Measurements from ENCODE around the gene LUC7L.
"Not testable (repeated sequence)": the region's sequence is repeated elsewhere in the genome, so short reads cannot be mapped to it uniquely, and the experiment has no call there.

The LUC7L gene

DNA sequence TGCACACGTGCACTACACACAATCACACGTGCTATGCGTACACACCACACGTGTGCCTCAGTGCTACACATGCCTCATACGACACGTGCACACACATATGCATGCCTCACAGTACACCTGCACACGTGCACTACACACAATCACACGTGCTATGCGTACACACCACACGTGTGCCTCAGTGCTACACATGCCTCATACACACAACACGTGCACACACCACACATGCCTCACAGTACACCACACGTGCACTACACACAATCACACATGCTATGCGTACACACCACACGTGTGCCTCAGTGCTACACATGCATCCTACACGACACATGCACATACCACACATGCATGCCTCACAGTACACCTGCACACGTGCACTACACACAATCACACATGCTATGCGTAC lies 38.3 kb upstream of the LUC7L start:
- not testable (repeated sequence) for H3K36me3 Mint-ChIP-seq; DNase-seq (ENCODE audit: low spot score in 2 of 2); H3K4me3 Mint-ChIP-seq; H3K27me3 Mint-ChIP-seq; ATAC-seq (ENCODE audit: low read depth); H3K4me1 Mint-ChIP-seq; H3K9me3 Mint-ChIP-seq; H3K27ac Mint-ChIP-seq

DNA sequence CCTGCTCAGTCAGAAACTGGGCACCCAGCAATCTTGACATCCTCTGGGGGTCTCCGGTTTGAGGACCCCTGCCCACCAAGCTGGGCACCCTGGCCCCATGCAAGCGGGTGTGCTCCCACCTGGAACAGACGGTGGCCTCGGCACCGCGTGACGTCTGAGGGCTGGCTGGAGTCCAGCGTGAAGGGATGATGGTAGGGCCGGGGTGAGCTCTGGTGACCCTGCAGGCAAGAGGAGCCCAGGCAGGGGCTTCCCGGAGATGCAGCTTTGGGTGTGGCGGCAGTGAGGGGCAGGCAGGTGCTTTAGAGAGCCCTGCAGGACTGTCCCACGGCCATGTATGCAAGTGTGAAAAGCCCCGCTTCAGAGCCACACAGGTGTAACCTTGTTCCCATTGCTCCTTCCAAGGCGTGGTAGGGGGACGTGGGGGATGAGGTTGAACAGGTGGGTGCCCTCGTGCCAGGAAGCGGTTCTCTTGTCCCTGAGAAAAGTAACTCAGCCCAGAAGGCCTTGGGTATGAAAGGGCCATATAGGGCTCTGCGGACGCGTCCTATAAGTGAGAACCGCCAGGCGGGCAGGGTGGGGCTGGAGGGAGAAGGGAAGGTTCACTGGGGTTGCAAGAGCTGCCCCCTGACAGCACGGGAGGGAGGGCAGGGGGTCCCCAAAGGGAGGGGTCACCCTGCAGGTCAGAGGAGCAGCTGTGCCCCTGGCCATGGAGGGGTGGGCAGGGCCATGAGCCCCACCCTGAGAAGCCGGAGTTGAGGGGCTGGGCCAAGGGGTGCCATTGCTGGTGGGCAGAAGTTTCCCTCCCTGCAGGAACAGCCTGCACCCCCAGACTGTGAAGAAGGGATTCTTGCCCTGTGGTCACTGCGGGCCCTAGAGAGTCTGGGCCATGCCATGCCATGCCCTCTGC lies 37.3 kb upstream of the LUC7L start:
- Mint-ChIP-seq H3K4me3 (no peak overlapping the region), H3K4me1 (peaks cover 5% of the 10 kb centered on the region)
- no peak for ATAC-seq (ENCODE audit: low read depth)

DNA sequence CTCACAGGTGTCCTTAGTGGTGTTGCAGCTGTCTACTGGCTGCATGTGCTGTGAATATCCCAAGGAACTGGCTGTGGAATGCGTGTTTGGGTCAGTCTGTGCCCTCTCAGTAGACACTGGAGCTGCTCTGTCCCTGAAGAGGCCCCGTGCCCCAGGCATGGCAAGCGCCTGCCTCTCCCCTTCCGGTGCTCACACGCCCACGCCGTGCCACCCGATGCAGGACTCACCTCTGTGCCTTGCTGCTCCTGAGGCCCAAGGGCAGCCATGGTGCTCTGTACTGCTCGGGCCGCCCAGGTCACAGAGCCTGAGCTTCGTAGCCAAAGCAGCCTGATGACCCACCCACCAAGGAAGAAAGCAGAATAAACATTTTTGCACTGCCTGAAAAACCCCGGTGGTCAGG lies 36.5 kb upstream of the LUC7L start:
- Mint-ChIP-seq H3K27me3 (no peaks in the 10 kb centered on the region), H3K36me3 (peaks cover 10% of the 10 kb centered on the region), H3K27ac (no peak overlapping the region), H3K4me1 (peaks cover 5% of the 10 kb centered on the region), H3K9me3 (no peaks in the 10 kb centered on the region), H3K4me3 (no peak overlapping the region)
- ATAC-seq (ENCODE audit: low read depth) (no peak), DNase-seq (ENCODE audit: low spot score in 2 of 2) (no peak)

More for the DNA sequence above, 37.3 kb upstream of the LUC7L start:
- no peak overlapping the region for H3K27ac Mint-ChIP-seq
- H3K27me3 Mint-ChIP-seq, result no peaks in the 10 kb centered on the region
- H3K36me3 Mint-ChIP-seq, result peaks cover 9% of the 10 kb centered on the region
- DNase-seq (ENCODE audit: low spot score in 2 of 2), result no peak
- H3K9me3 Mint-ChIP-seq, result no peaks in the 10 kb centered on the region

DNA sequence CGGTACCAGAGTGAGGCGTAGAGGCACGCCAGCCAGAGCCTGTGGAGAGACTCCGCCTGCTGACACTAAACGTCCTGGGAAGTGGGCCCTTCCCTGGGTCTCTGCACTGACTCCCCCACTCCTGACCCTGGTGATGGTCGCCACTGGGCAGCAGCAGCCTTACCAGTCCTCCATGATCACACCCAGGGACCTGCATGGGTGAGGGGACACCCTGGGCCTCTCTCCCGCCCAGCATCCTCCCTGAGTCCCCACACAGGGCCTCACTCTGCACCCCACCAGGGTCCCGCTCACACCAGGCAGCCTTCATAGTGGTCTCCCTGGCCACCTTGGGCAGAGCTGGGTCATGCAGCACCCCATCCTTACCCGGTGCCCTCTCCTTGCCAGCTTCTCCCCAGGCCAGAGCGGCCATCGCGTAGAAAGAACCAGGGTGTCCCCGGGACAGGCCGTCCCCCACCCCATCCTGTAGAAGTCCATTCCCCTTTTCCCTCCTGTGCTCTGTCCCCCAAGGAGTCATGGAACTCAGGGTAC lies 35.8 kb upstream of the LUC7L start:
- no peak overlapping the region for H3K27ac Mint-ChIP-seq
- H3K36me3 Mint-ChIP-seq, result peaks cover 12% of the 10 kb centered on the region
- no peaks in the 10 kb centered on the region for H3K9me3 Mint-ChIP-seq
- H3K4me1 Mint-ChIP-seq, result peaks cover 5% of the 10 kb centered on the region
- DNase-seq (ENCODE audit: low spot score in 2 of 2) (no peak), ATAC-seq (ENCODE audit: low read depth) (no peak)
- H3K27me3 Mint-ChIP-seq, result no peaks in the 10 kb centered on the region
- no peak overlapping the region for H3K4me3 Mint-ChIP-seq

DNA sequence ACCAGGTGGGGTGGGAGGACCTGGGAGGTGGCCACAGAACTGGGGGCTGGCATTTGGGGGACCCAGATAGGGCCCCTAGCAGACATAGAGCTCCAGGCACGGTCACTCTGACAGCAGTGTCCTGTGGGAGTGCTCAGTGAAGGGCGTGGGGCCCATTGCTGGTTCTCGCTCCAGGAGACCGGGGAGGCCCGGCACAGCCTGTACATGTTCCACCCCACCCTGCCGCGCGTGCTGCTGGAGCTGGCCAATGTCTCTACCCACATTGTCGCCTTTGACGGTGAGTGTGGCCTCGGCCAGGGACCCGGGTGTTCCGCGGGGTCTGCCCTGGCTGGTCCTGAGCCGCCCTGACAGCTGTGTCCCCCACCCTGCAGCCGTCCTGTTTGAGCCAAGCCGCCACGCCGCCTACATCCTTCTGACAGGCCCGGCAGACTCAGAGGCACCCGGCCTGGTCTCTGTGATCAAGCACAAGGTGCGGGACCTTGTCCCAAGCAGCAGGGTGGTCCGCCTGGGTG lies 35.2 kb upstream of the LUC7L start:
- ATAC-seq (ENCODE audit: low read depth) (no peak), DNase-seq (ENCODE audit: low spot score in 2 of 2) (no peak)
- H3K4me1 Mint-ChIP-seq, result peaks cover 5% of the 10 kb centered on the region
- no peak overlapping the region for H3K4me3 Mint-ChIP-seq
- H3K27ac Mint-ChIP-seq, result no peak overlapping the region
- no peaks in the 10 kb centered on the region for H3K27me3 Mint-ChIP-seq
- H3K36me3 Mint-ChIP-seq, result peaks cover 12% of the 10 kb centered on the region
- no peaks in the 10 kb centered on the region for H3K9me3 Mint-ChIP-seq

DNA sequence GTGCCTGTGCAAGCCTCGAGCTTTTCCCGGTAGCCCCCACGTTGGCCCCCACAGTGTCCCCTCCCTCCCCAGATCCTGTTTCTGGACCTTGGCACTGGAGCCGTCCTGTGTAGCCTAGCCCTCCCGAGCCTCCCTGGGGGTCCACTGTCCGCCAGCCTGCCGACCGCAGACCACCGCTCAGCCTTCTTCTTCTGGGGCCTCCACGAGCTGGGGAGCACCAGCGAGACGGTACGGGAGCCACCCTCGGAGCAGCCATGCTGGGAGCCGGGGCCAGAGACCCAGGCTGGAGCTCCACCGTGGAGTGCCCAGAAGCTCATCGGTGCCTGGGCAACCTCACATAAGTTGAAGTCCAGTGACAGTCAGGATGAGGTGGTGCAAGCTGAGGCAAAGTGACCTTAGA lies 34.7 kb upstream of the LUC7L start:
- ATAC-seq (ENCODE audit: low read depth), result no peak
- Mint-ChIP-seq H3K27ac (no peak overlapping the region), H3K36me3 (peaks cover 12% of the 10 kb centered on the region), H3K9me3 (no peaks in the 10 kb centered on the region), H3K4me3 (no peak overlapping the region), H3K27me3 (no peaks in the 10 kb centered on the region), H3K4me1 (peaks cover 5% of the 10 kb centered on the region)
- no peak for DNase-seq (ENCODE audit: low spot score in 2 of 2)

DNA sequence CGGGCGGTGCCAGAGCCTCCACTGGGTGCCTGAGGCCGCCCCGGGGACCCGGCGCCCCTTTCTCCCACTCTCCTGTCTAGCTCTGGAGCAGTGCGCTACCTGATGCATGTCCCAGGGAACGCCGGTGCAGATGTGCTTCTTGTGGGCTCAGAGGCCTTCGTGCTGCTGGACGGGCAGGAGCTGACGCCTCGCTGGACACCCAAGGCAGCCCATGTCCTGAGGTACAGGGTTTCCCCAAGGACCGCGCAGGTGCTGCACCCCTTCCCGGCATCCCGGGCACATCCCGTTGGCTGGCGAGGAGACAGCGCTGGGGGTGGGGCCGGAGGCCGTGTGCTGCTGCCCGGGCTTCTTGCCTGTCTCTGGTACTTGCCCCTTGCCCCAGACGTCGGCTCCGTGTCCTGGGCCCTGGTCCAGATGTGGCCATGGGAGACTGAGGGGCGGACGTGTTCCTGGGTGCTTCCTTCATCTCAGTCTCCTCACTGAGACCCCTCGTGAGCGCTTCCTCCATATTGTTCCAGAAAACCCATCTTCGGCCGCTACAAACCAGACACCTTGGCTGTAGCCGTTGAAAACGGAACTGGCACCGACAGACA lies 34.0 kb upstream of the LUC7L start:
- Mint-ChIP-seq H3K4me3 (no peak overlapping the region), H3K36me3 (peaks cover 12% of the 10 kb centered on the region), H3K27me3 (no peaks in the 10 kb centered on the region), H3K4me1 (peaks cover 5% of the 10 kb centered on the region), H3K27ac (no peak overlapping the region), H3K9me3 (no peaks in the 10 kb centered on the region)
- DNase-seq (ENCODE audit: low spot score in 2 of 2) (no peak), ATAC-seq (ENCODE audit: low read depth) (no peak)

DNA sequence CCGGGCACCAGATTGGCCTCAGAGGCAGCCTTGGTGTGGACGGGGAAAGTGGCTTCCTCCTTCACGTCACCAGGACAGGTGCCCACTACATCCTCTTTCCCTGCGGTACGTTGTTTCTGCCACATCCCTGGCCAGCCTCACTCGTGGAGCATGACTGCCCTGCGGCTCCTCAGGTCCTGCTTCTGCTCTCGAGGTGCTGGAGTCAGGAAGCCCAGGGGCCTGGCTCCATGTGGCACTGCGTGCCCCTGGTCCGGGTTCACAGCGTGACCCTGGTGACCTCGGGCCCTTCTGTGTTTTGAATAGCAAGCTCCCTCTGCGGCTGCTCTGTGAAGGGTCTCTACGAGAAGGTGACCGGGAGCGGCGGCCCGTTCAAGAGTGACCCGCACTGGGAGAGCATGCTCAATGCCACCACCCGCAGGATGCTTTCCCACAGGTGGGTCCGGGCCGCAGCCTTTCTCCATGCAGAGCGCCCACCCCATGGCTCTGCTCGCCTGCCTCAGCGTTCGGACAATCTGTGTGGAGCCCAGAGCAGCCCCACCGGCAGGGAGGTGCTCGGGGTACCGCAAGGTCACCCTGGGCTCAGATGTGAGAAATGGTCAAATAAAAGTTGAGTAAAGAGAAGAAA lies 33.0 kb upstream of the LUC7L start:
- Mint-ChIP-seq H3K9me3 (no peaks in the 10 kb centered on the region), H3K36me3 (peaks cover 12% of the 10 kb centered on the region), H3K4me1 (peaks cover 3% of the 10 kb centered on the region), H3K27me3 (no peaks in the 10 kb centered on the region), H3K4me3 (no peak overlapping the region), H3K27ac (no peak overlapping the region)
- DNase-seq (ENCODE audit: low spot score in 2 of 2), result no peak
- ATAC-seq (ENCODE audit: low read depth), result no peak

DNA sequence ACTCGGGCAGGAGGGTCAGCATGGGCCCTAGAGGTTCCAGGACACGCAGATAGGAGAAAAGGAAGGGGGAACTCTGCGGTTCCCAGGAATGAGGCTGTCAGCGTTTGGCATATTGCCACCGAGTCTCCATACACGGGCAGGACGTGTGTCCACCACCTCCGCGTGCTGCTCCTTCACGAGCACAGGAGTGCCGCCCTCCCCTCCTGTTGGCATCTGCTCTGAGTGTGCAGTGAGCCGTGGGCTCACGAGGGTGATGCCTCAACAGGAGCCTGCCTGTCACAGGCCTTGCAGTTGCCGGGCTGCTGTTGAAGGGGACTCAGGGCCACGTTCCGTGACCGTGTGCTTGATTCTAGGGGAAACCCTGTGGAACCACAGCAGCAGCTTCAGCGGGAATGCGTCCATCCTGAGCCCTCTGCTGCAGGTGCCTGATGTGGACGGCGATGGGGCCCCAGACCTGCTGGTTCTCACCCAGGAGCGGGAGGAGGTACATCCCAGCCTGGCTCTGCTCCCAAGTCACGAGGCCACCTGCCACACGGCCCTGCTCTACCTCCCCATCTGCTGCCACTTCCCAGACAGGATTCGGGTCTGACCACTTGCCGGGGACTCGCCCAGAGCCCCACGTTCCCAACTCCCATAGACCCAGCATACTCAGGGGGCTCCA lies 31.9 kb upstream of the LUC7L start:
- peaks cover 13% of the 10 kb centered on the region for H3K36me3 Mint-ChIP-seq
- no peak for ATAC-seq (ENCODE audit: low read depth)

DNA sequence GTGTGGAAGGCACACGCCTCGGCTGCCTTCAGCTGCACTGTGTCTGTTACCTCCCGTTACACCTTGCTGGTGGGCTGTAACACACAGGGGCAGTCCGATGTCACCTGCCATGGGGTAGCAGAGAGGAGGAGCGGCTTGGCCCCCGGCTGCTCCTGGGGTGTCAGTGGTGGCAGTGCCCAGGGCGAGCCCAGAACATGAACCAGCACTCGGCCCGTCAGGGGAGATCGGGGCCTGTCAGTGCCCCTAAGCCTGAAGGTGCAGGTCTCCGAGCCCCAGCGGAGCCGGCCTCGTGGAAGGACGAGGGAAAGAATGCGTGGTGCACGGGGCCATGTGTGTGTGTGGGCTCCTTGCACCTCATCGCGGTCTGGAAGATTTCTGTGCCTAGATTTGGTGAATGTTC lies 31.1 kb upstream of the LUC7L start:
- peaks cover 16% of the 10 kb centered on the region for H3K36me3 Mint-ChIP-seq
- no peaks in the 10 kb centered on the region for H3K4me1 Mint-ChIP-seq
- no peak overlapping the region for H3K4me3 Mint-ChIP-seq
- H3K9me3 Mint-ChIP-seq, result no peaks in the 10 kb centered on the region
- H3K27ac Mint-ChIP-seq, result no peak overlapping the region
- DNase-seq (ENCODE audit: low spot score in 2 of 2) (no peak), ATAC-seq (ENCODE audit: low read depth) (no peak)
- no peaks in the 10 kb centered on the region for H3K27me3 Mint-ChIP-seq

More for the DNA sequence above, 31.9 kb upstream of the LUC7L start:
- no peak overlapping the region for H3K4me3 Mint-ChIP-seq
- H3K27ac Mint-ChIP-seq, result no peak overlapping the region
- no peak for DNase-seq (ENCODE audit: low spot score in 2 of 2)
- H3K4me1 Mint-ChIP-seq, result peaks cover 2% of the 10 kb centered on the region
- H3K27me3 Mint-ChIP-seq, result no peaks in the 10 kb centered on the region
- H3K9me3 Mint-ChIP-seq, result no peaks in the 10 kb centered on the region

DNA sequence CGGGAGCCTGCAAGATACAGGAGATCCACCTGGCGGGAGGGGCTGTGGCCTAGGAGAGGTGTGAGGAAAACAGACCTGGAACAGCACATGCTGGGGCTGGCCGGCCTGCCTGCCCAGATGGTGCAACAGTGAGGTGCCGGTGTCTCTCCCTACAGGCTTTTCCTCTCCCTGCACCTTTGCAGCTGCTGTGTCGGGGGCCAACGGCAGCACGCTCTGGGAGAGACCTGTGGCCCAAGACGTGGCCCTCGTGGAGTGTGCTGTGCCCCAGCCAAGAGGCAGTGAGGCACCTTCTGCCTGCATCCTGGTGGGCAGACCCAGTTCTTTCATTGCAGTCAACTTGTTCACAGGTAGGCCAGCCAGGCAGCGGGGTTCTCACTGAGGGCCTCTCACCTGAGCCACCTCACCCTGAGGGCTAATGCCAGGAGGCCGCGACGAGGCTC lies 30.6 kb upstream of the LUC7L start:
- Mint-ChIP-seq H3K27me3 (no peaks in the 10 kb centered on the region), H3K4me1 (no peaks in the 10 kb centered on the region), H3K36me3 (peaks cover 19% of the 10 kb centered on the region), H3K27ac (no peak overlapping the region), H3K4me3 (no peak overlapping the region), H3K9me3 (no peaks in the 10 kb centered on the region)
- no peak for ATAC-seq (ENCODE audit: low read depth)
- no peak for DNase-seq (ENCODE audit: low spot score in 2 of 2)

DNA sequence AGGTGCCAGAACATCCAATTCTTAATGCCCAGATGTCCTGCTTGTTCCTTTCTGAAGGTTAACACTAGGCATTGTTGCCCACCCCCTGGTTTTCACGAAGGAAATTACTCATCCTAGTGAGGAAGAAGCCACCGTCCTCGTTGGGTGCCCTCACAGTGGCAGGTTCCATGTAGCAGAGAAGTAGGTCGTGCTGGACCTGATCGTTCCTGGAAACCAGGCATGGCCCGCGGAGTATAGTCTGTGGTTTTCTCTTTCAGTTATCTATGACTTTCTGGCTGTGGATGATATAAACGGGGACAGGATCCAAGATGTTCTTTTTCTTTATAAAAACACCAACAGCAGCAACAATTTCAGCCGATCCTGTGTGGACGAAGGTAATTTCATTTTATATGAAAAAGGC lies 30.0 kb upstream of the LUC7L start:
- Mint-ChIP-seq H3K36me3 (peaks cover 19% of the 10 kb centered on the region), H3K27ac (no peak overlapping the region), H3K4me3 (no peak overlapping the region), H3K27me3 (no peaks in the 10 kb centered on the region), H3K9me3 (no peaks in the 10 kb centered on the region), H3K4me1 (no peaks in the 10 kb centered on the region)
- ATAC-seq (ENCODE audit: low read depth) (no peak), DNase-seq (ENCODE audit: low spot score in 2 of 2) (no peak)

DNA sequence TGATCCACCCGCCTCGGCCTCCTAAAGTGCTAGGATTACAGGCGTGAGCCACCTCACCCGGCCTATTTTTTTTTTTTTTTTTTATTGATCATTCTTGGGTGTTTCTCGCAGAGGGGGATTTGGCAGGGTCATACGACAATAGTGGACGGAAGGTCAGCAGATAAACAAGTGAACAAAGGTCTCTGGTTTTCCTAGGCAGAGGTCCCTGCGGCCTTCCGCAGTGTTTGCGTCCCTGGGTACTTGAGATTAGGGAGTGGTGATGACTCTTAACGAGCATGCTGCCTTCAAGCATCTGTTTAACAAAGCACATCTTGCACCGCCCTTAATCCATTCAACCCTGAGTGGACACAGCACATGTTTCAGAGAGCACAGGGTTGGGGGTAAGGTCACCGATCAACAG lies 28.8 kb upstream of the LUC7L start:
- H3K9me3 Mint-ChIP-seq; DNase-seq (ENCODE audit: low spot score in 2 of 2); H3K4me3 Mint-ChIP-seq; ATAC-seq (ENCODE audit: low read depth); H3K27ac Mint-ChIP-seq; H3K4me1 Mint-ChIP-seq; H3K27me3 Mint-ChIP-seq: not testable (repeated sequence)
- H3K36me3 Mint-ChIP-seq, result peaks cover 16% of the 10 kb centered on the region

DNA sequence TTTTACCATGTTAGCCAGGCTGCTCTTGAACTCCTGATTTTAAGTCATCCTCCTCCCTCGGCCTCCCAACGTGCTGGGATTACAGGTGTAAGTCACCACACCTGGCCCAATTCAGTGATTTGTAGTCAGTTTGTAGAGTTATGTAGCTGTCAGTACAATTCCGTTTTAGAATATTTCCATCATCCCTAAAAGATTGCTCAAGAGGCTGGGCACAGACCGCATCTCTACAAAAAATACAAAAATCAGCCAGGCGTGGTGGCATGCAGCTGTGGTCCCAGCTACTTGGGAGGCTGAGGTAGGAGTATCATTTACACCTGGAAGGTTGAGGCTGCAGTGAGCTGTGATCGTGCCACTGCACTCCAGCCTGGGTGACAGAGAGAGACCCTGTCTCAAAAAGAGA lies 25.9 kb upstream of the LUC7L start:
- Mint-ChIP-seq H3K27ac (no peak overlapping the region), H3K27me3 (no peaks in the 10 kb centered on the region), H3K36me3 (peaks cover 17% of the 10 kb centered on the region), H3K9me3 (no peaks in the 10 kb centered on the region), H3K4me1 (peaks cover 6% of the 10 kb centered on the region), H3K4me3 (no peak overlapping the region)
- no peak for ATAC-seq (ENCODE audit: low read depth)
- no peak for DNase-seq (ENCODE audit: low spot score in 2 of 2)

Measured in memory B cell (primary cell).